HG03575 (cell line): Measurements from ENCODE around the gene STAMBP.

Experiments
- ATAC-seq: cut with Tn5 transposase; IDR thresholded peaks from one replicate; pipeline ENCODE4 v1.9.1; 2021; ENCODE audit not compliant: unreplicated experiment, insufficient number of reproducible peaks, low FRiP score; ENCODE audit errors: extremely low read depth

The STAMBP gene

DNA sequence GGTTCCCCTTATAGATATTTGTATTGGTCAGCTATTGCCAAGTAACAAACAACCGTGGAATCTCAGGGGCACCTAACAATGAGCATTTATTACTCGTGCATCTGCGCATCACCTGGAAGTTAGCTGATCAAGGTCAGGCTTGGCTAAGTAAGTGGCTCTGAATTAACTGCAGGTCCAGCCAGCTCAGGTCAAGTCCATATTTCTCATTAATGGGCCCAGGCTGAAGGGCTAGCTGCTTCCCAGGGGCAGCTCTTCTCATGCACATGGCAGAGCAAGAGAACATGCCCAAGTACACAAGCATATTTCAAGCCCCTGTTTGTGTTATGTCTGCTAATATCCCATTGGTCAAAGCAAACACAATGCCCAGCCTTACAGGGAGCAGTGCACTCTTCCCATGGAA lies 90.1 kb downstream of the STAMBP start:
- ATAC-seq = no peak

DNA sequence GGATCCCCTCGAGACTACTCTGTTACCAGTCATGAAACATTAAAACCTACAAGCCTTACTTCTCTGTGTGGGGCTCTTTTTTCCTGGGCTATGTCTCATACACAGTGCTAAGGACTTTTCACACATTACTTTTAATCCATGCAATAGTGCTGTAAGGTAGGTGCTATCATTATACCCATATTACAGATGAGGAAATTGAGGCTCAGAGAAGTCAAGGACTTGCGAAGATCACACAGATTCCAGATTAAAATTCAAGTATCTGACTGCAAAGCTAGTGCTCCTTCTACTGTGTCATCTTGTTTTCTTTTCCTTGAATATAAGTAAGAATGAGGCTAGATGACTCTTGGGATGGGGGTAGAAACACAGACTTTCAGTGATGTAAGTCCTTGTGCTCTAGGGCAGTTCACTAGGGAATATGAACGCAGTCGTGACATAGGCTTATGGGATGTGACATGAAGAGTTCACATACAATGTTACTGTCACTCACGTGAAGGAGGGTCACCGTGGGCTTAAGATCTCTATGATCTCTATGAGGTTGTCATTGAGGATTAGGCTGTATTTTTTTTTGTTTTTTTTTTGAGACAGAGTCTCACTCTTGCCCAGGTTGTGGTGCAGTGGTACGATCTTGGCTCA lies 91.0 kb downstream of the STAMBP start:
- no peak for ATAC-seq

DNA sequence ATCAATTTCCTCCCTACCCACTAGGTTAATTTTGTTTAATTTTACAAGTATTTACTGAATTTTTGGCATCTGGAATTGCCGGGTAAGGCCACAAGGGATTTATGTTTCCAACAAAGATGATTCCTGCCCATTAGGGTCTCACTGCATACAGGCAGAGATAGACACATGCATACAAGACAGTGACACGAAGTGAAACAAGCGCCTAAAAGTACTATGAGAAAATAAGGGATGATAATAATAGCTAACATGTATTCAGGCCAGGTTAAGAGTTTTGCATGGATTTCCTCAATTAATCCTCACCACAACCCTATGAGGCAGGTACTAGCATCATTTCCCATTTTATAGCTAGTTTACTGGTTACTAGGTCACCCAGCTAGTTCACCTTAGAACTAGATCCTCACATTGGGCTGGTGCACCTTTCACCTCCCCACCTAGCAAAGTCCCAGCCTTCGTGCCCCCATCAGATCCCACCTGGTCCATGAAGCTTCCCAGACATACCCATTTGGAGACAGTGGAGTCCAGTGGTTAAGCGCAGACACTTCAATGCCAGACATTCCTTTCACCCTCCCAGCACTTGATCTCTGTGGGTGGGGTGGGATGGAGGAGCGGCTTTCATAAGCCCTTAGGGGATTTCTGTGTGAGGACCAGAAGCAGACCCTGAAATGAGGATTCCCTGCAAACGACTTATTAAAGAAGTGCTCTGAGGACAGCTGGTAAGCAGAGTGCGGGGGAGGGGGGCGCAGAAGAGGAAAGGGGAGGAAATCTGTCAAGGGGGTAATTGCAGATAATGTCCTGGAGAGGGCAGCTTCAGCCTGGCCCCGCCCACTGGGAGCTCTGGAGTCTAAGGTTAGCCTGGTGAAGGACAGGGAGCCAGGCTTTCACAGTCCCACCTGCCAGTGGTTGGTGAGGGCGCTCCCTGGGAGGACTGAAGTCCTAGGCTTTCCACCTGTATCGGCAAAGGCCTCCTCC lies 92.1 kb downstream of the STAMBP start:
- no peak for ATAC-seq

DNA sequence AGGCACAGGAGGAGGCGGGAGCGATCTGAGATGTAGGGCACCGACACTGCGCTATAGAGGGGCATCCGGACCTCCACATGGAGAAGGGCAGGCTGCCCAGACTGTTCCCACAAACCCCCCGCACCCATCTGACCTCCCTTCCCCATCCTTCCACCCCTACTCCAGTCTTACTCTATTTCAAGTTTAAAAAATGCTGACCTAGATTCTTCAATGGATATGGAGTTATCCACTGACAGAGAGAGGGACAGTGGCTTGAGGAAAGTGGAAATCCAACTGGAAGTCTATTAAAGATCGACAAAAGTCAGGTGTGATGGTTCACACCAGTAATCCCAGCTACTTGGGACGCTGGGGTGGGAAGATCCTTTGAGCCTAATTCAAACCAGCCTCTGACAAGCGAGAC lies 92.8 kb downstream of the STAMBP start:
- no peak for ATAC-seq

DNA sequence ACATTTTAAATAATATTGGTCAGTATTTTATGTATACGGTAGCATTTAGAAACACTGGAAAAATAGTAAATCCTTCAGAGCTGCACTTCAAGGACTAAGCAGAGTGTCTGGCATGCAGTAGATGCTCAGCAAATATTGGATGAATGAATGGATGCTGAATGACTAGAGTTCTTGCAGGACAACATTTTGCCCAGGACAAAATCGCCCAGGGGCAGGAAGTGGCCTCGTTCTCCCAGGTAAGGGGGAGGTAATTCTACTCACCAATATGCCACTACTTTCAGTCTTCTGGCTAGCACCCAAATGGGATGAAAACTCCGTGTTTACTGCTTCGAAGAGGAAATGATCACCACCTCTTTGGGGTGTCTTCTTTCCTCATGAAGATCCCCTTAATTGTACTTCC lies 93.9 kb downstream of the STAMBP start:
- no peak for ATAC-seq
